Liver (tissue), 9 donors: ENCODE data around the gene CDK1. TPM values are rescaled to one million over a fixed set of nuclear protein-coding genes. Genes with fewer than 3 reads are reported as not detected.

Experiments used
- DNase-seq: peaks from one replicate; pipeline ENCODE4 v3.0.0-alpha.2; 2017; ENCODE audit warnings: low spot score
- H3K27ac ChIP-seq, 2 donors: one replicate each; pipeline ENCODE4 v1.7.0; 2013; ENCODE audit warnings: inconsistent platforms in 2 of 2, low read length in 2 of 2, control low read depth in 1 of 2, low read depth in 1 of 2, mild to moderate bottlenecking in 1 of 2
- H3K27me3 ChIP-seq, 4 donors: one replicate each; pipeline versions ENCODE4 v1.6.1 to v1.7.0; 2013; ENCODE audit warnings: low read length in 3 of 4, inconsistent platforms in 1 of 4, mild to moderate bottlenecking in 1 of 4, moderate library complexity in 1 of 4; ENCODE audit not compliant: control insufficient read depth in 4 of 4, insufficient read depth in 4 of 4
- H3K36me3 ChIP-seq, 4 donors: one replicate each; pipeline versions ENCODE4 v1.6.1 to v1.7.0; 2013; ENCODE audit warnings: low read length in 3 of 4, mild to moderate bottlenecking in 3 of 4, low read depth in 1 of 4, moderate library complexity in 1 of 4; ENCODE audit not compliant: control insufficient read depth in 4 of 4, insufficient read depth in 3 of 4
- H3K4me1 ChIP-seq, 4 donors: one replicate each; pipeline versions ENCODE4 v1.6.1 to v1.7.0; 2013; ENCODE audit warnings: low read length in 3 of 4, mild to moderate bottlenecking in 3 of 4, moderate library complexity in 1 of 4; ENCODE audit not compliant: control insufficient read depth in 4 of 4, insufficient read depth in 4 of 4
- H3K4me3 ChIP-seq, 3 donors: one replicate each; pipeline versions ENCODE4 v1.6.1 to v1.7.0; 2013; ENCODE audit warnings: low read length in 3 of 3, control low read depth in 1 of 3, low read depth in 1 of 3, mild to moderate bottlenecking in 1 of 3
- H3K9ac ChIP-seq, 2 donors: one replicate each; pipeline ENCODE4 v1.7.0; 2013; ENCODE audit warnings: low read length in 2 of 2, mild to moderate bottlenecking in 2 of 2, moderate library complexity in 2 of 2, control low read depth in 1 of 2, low read depth in 1 of 2
- H3K9me3 ChIP-seq, 4 donors: one replicate each; pipeline versions ENCODE4 v1.6.1 to v1.7.0; 2013; ENCODE audit warnings: low read length in 3 of 4; ENCODE audit not compliant: control insufficient read depth in 4 of 4
- ATF3 ChIP-seq: IDR thresholded peaks from 2 replicates; pipeline ENCODE4 v1.6.1; 2016; ENCODE audit warnings: antibody characterized with exemption
- CTCF ChIP-seq: fragments of 150-350 bp; IDR thresholded peaks from 2 replicates; pipeline ENCODE4 v1.5.1; 2017; ENCODE audit warnings: improper control_type of control experiment, low read depth, low read length; ENCODE audit not compliant: missing input control
- EGR1 ChIP-seq, 2 donors: IDR thresholded peaks; 2 replicates each; pipeline ENCODE4 v1.6.1; 2016 to 2018; ENCODE audit warnings: antibody characterized with exemption in 2 of 2, low read depth in 2 of 2
- FOXA1 ChIP-seq: IDR thresholded peaks from 2 replicates; pipeline ENCODE4 v1.6.1; 2016; ENCODE audit warnings: antibody characterized with exemption
- FOXA2 ChIP-seq: IDR thresholded peaks from 2 replicates; pipeline ENCODE4 v1.6.1; 2016; ENCODE audit warnings: antibody characterized with exemption
- GABPA ChIP-seq, 2 donors: IDR thresholded peaks in 1 of 2; conservative IDR thresholded peaks in 1 of 2; 2 replicates each; pipeline ENCODE4 v1.6.1; 2016; ENCODE audit warnings: antibody characterized with exemption in 2 of 2, mild to moderate bottlenecking in 1 of 2, moderate library complexity in 1 of 2
- HNF4A ChIP-seq, 2 donors: conservative IDR thresholded peaks; 2 replicates each; pipeline ENCODE4 v1.6.1; 2016; ENCODE audit warnings: antibody characterized with exemption in 2 of 2, mild to moderate bottlenecking in 2 of 2
- HNF4G ChIP-seq: IDR thresholded peaks from 2 replicates; pipeline ENCODE4 v1.6.1; 2016; ENCODE audit warnings: antibody characterized with exemption
- JUND ChIP-seq, 2 donors: IDR thresholded peaks; 2 replicates each; pipeline ENCODE4 v1.6.1; 2016; ENCODE audit warnings: antibody characterized with exemption in 2 of 2
- MAX ChIP-seq: IDR thresholded peaks from 2 replicates; pipeline ENCODE4 v1.6.1; 2016; ENCODE audit warnings: antibody characterized with exemption
- NR2F2 ChIP-seq: IDR thresholded peaks from 2 replicates; pipeline ENCODE4 v1.6.1; 2016; ENCODE audit warnings: antibody characterized with exemption
- RAD21 ChIP-seq, 2 donors: IDR thresholded peaks; 2 replicates each; pipeline ENCODE4 v1.6.1; 2016; ENCODE audit warnings: antibody characterized with exemption in 2 of 2, mild to moderate bottlenecking in 2 of 2
- REST ChIP-seq: IDR thresholded peaks from 2 replicates; pipeline ENCODE4 v1.6.1; 2016; ENCODE audit warnings: antibody characterized with exemption, mild to moderate bottlenecking
- RXRA ChIP-seq, 2 donors: IDR thresholded peaks; 2 replicates each; pipeline ENCODE4 v1.6.1; 2017 to 2018; ENCODE audit warnings: antibody characterized with exemption in 2 of 2, mild to moderate bottlenecking in 1 of 2
- SP1 ChIP-seq: IDR thresholded peaks from 2 replicates; pipeline ENCODE4 v1.6.1; 2018; ENCODE audit warnings: antibody characterized with exemption, mild to moderate bottlenecking
- TAF1 ChIP-seq: conservative IDR thresholded peaks from 2 replicates; pipeline ENCODE4 v1.6.1; 2016; ENCODE audit warnings: antibody characterized with exemption, mild to moderate bottlenecking
- YY1 ChIP-seq: IDR thresholded peaks from 2 replicates; pipeline ENCODE4 v1.6.1; 2016; ENCODE audit warnings: antibody characterized with exemption, mild to moderate bottlenecking
- ZBTB33 ChIP-seq: IDR thresholded peaks from 2 replicates; pipeline ENCODE4 v1.6.1; 2016; ENCODE audit warnings: antibody characterized with exemption
- WGBS: extraction: QIAGEN DNeasy Blood & Tissue Kit; methylation state at CpG from one replicate; pipeline ENCODE4 v1.1.7; 2013; 5-methylcytosine and 5-hydroxymethylcytosine counted together
- polyA plus RNA-seq, 2 donors: library from polyadenylated mRNA; stranded (reverse) in 1 of 2; unstranded in 1 of 2; fragments of 200-250 nt in 1 of 2; fragments of >200 nt in 1 of 2; fragmentation: Nextera tagmentation in 1 of 2; extraction: Ambion mirVana in 1 of 2; gene quantifications; one replicate each; pipeline versions ENCODE4 v1.2.1 to v1.2.3, GENCODE V29; 2013 to 2015
- total RNA-seq, 2 donors: library from RNA; depleted of rRNA; stranded (reverse); fragments of >200 nt; gene quantifications; one replicate each; pipeline ENCODE4 v1.2.3, GENCODE V29; 2014
- donor health status: healthy.
- donor health status: healthy.
- donor health status: healthy.
- donor health status: healthy.
- donor health status: healthy.

Gene CDK1
- total and polyA plus RNA-seq, 4 donors: 0.08 to 73.5 (median 2.6) TPM

- WGBS: 69% methylated on average over 6 of the region's 6 CpGs
- Histone ChIP-seq H3K27ac (no peak overlapping the region), H3K27me3 (no peaks in the 10 kb centered on the region), H3K36me3 (no peaks in the 10 kb centered on the region), H3K9me3 (no peaks in the 10 kb centered on the region), H3K9ac (no peak overlapping the region), H3K4me3 (no peak overlapping the region), H3K4me1 (peaks cover 0 to 5% (median 0%) of the 10 kb centered on the region in 4 donors)
- TF ChIP-seq NR2F2 (peak; percentile 70), SP1 (no peak), FOXA1 (no peak), HNF4G (no peak), TAF1 (no peak), CTCF (peak; percentile 19), RAD21 (IDR thresholded peaks at IDR 0.05) (peak; percentile 27 to 43)
- DNase-seq: no peak
Observed at GRCh38 chr10:60820093-60820754, 41.9 kb downstream of the CDK1 start.

- no peaks in the 10 kb centered on the region for H3K27me3 ChIP-seq
- DNase-seq: no peak
- no peak for TF ChIP-seq HNF4G
- no peak for TF ChIP-seq FOXA2
- no peak for TF ChIP-seq ATF3
- TF ChIP-seq HNF4A (conservative IDR thresholded peaks at IDR 0.05): no peak
- no peak for TF ChIP-seq REST
- no peak for TF ChIP-seq EGR1 (IDR thresholded peaks at IDR 0.05; ENCODE audit: low read depth in 2 of 2)
- TF ChIP-seq TAF1: no peak
- no peak for TF ChIP-seq JUND (IDR thresholded peaks at IDR 0.05)
- no peak for TF ChIP-seq NR2F2
- TF ChIP-seq YY1: no peak
- TF ChIP-seq GABPA (IDR thresholded peaks at IDR 0.05 in 1 of 2, conservative IDR thresholded peaks at IDR 0.05 in 1 of 2): no peak
- no peak for TF ChIP-seq SP1
- TF ChIP-seq RAD21 (IDR thresholded peaks at IDR 0.05): no peak
- TF ChIP-seq MAX: no peak
- no peak for TF ChIP-seq FOXA1
- TF ChIP-seq ZBTB33: no peak
- no peak for TF ChIP-seq CTCF
- no peak for TF ChIP-seq RXRA (IDR thresholded peaks at IDR 0.05)
- H3K4me1 ChIP-seq: peaks cover 0 to 1% (median 0%) of the 10 kb centered on the region in 4 donors
- 72% methylated on average over 2 of the region's 2 CpGs for WGBS
- H3K4me3 ChIP-seq: no peak overlapping the region
- no peak overlapping the region for H3K9ac ChIP-seq
- H3K9me3 ChIP-seq: no peaks in the 10 kb centered on the region
- no peaks in the 10 kb centered on the region for H3K36me3 ChIP-seq
- H3K27ac ChIP-seq: no peak overlapping the region
Observed at GRCh38 chr10:60821656-60822055, 43.4 kb downstream of the CDK1 start.
